HG03060 (cell line): ENCODE data around the gene NUMBL.
"Not testable (repeated sequence)": the region's sequence is repeated elsewhere in the genome, so short reads cannot be mapped to it uniquely, and the experiment has no call there.

ENCODE experiments used
- ATAC-seq: cut with Tn5 transposase; IDR thresholded peaks from one replicate; pipeline ENCODE4 v1.9.1; 2021; ENCODE audit warnings: low read depth, moderate number of reproducible peaks; ENCODE audit not compliant: unreplicated experiment

The NUMBL gene

GRCh38 chr19:40690050-40690692 lies at the start of gene NUMBL:
Gene NUMBL (minus strand): TSS chr19:40690651. CDS start chr19:40690483, 168 bp downstream.
- no peak for ATAC-seq

GRCh38 chr19:40739030-40739839 lies 48.8 kb upstream of the NUMBL start:
- no peak for ATAC-seq

GRCh38 chr19:40737102-40737644 lies 46.7 kb upstream of the NUMBL start:
- no peak for ATAC-seq

GRCh38 chr19:40736661-40737060 lies 46.2 kb upstream of the NUMBL start:
- ATAC-seq = no peak

- ATAC-seq = no peak
Measured at GRCh38 chr19:40735013-40735771, 44.7 kb upstream of the NUMBL start.

GRCh38 chr19:40733149-40733548 lies 42.7 kb upstream of the NUMBL start:
- ATAC-seq = no peak

- not testable (repeated sequence) for ATAC-seq
Measured at GRCh38 chr19:40732304-40732703, 41.9 kb upstream of the NUMBL start.

- ATAC-seq = not testable (repeated sequence)
Measured at GRCh38 chr19:40730065-40730464, 39.6 kb upstream of the NUMBL start.

GRCh38 chr19:40726279-40726678 lies 35.8 kb upstream of the NUMBL start:
- no peak for ATAC-seq

GRCh38 chr19:40724855-40725254 lies 34.4 kb upstream of the NUMBL start:
- no peak for ATAC-seq

- ATAC-seq = no peak
Measured at GRCh38 chr19:40724315-40724714, 33.9 kb upstream of the NUMBL start.

- ATAC-seq = no peak
Measured at GRCh38 chr19:40723661-40724254, 33.3 kb upstream of the NUMBL start.

- no peak for ATAC-seq
Measured at GRCh38 chr19:40721936-40722661, 31.6 kb upstream of the NUMBL start.

- ATAC-seq = no peak
Measured at GRCh38 chr19:40721140-40721486, 30.7 kb upstream of the NUMBL start.

GRCh38 chr19:40719414-40719894 lies 29.0 kb upstream of the NUMBL start:
- no peak for ATAC-seq

- ATAC-seq = no peak
Measured at GRCh38 chr19:40718774-40719391, 28.4 kb upstream of the NUMBL start.

- ATAC-seq = no peak
Measured at GRCh38 chr19:40717880-40718773, 27.7 kb upstream of the NUMBL start.

- no peak for ATAC-seq
Measured at GRCh38 chr19:40717325-40717879, 27.0 kb upstream of the NUMBL start.
